K562 (cell line): ENCODE results near the gene NFE2. TPM values are rescaled to one million over a fixed set of nuclear protein-coding genes. Genes with fewer than 3 reads are reported as not detected.

Experiments used
- CSDE1 ChIP-seq, 2 experiments: fragments of 450-650 bp; IDR thresholded peaks; 2 replicates each; pipeline ENCODE4 v1.6.1; 2016; ENCODE audit warnings: mild to moderate bottlenecking in 1 of 2
- DACH1 ChIP-seq: fragments of 450-650 bp; IDR thresholded peaks from 2 replicates; pipeline ENCODE4 v1.6.1; 2018; ENCODE audit not compliant: partially characterized antibody
- DNMT1 ChIP-seq: fragments of 450-650 bp; IDR thresholded peaks from 2 replicates; pipeline ENCODE4 v1.6.1; 2016; ENCODE audit warnings: antibody characterized with exemption, mild to moderate bottlenecking
- ESRRA ChIP-seq: fragments of 450-650 bp; IDR thresholded peaks from 2 replicates; pipeline ENCODE4 v1.6.1; 2014; ENCODE audit warnings: low read depth, mild to moderate bottlenecking, moderate library complexity, borderline replicate concordance
- ETS2 ChIP-seq: IDR thresholded peaks from 2 replicates; pipeline ENCODE4 v1.6.1; 2016; ENCODE audit warnings: borderline replicate concordance, missing genetic modification characterization, mild to moderate bottlenecking, moderate library complexity, missing compliant biosample characterization; ENCODE audit not compliant: poor library complexity, severe bottlenecking
- GABPB2 ChIP-seq: fragments of 250-450 bp; sonication (Bioruptor Pico); conservative IDR thresholded peaks from 2 replicates; pipeline ENCODE4 v1.5.1; 2021; ENCODE audit warnings: mild to moderate bottlenecking
- HNRNPK ChIP-seq: fragments of 200-400 bp; formaldehyde crosslinking; IDR thresholded peaks from one replicate; pipeline ENCODE4 v1.6.1; 2018; ENCODE audit warnings: mild to moderate bottlenecking, low read depth, low read length; ENCODE audit not compliant: poor library complexity, severe bottlenecking
- MXI1 ChIP-seq: IDR thresholded peaks from 2 replicates; pipeline ENCODE4 v1.6.1; 2011; ENCODE audit warnings: low read depth, mild to moderate bottlenecking, improper control_type of control experiment, low read length
- RBM25 ChIP-seq: fragments of 200-400 bp; formaldehyde crosslinking; IDR thresholded peaks from 2 replicates; pipeline ENCODE4 v1.6.1; 2018; ENCODE audit warnings: low read length, low read depth, moderate library complexity; ENCODE audit not compliant: severe bottlenecking
- ZBED1 ChIP-seq: IDR thresholded peaks from 2 replicates; pipeline ENCODE4 v1.6.1; 2014
- ZC3H8 ChIP-seq: fragments of 450-650 bp; IDR thresholded peaks from 2 replicates; pipeline ENCODE4 v1.6.1; 2017
- ZNF184 ChIP-seq: sonication (generic); formaldehyde crosslinking; IDR thresholded peaks from 2 replicates; pipeline ENCODE4 v1.5.0; 2020; ENCODE audit warnings: missing genetic modification reagents
- ZNF347 ChIP-seq: fragments of 450-650 bp; formaldehyde crosslinking; IDR thresholded peaks from 2 replicates; pipeline ENCODE4 v1.4.0; 2020; ENCODE audit warnings: low read depth, mild to moderate bottlenecking, moderate library complexity
- ZNF507 ChIP-seq: conservative IDR thresholded peaks from 2 replicates; pipeline ENCODE4 v1.6.1; 2017; ENCODE audit warnings: missing genetic modification characterization, missing compliant biosample characterization
- ZNF696 ChIP-seq: fragments of 250-450 bp; sonication (Bioruptor Pico); conservative IDR thresholded peaks from 2 replicates; pipeline ENCODE4 v1.4.0; 2020; ENCODE audit warnings: mild to moderate bottlenecking, moderate library complexity
- ZSCAN32 ChIP-seq: fragments of 450-650 bp; formaldehyde crosslinking; IDR thresholded peaks from 2 replicates; pipeline ENCODE4 v1.4.0; 2020; ENCODE audit warnings: mild to moderate bottlenecking, moderate library complexity
- polyA plus RNA-seq, 8 experiments: library from polyadenylated mRNA; depleted of rRNA in 4 of 8; stranded (reverse) in 5 of 8; unstranded in 3 of 8; fragments of >200 nt; fragmentation: Nextera tagmentation in 2 of 8; fragmentation: Illumina TruSeq in 1 of 8; extraction: Ambion mirVana in 2 of 8; extraction: Trizol in 1 of 8; gene quantifications; 2 replicates each; pipeline versions ENCODE4 v1.2.1 to v1.2.3, GENCODE V29; 2011 to 2014; ENCODE audit warnings: inconsistent platforms in 1 of 8, missing spikeins in 1 of 8
- total RNA-seq, 7 experiments: library from RNA; depleted of rRNA in 6 of 7; stranded (reverse); fragments of >200 nt in 6 of 7; fragmentation: Illumina TruSeq in 2 of 7; extraction: Trizol in 2 of 7; gene quantifications; 2 replicates each; pipeline versions ENCODE4 v1.2.1 to v1.2.3, GENCODE V29; 2011 to 2021; ENCODE audit warnings: low replicate concordance in 1 of 7
- TF ChIP-seq, protein P1 (sequence below): sonication (generic); formaldehyde crosslinking; IDR thresholded peaks from 2 replicates; pipeline ENCODE4 v1.8.0; 2023; ENCODE audit warnings: mild to moderate bottlenecking, missing genetic modification reagents
- TF ChIP-seq, protein P2 (sequence below): fragments of 250-450 bp; sonication (Bioruptor Pico); IDR thresholded peaks from 2 replicates; pipeline ENCODE4 v1.4.0; 2020; ENCODE audit warnings: mild to moderate bottlenecking
- TF ChIP-seq, protein P3 (sequence below): fragments of 450-650 bp; formaldehyde crosslinking; IDR thresholded peaks from 2 replicates; pipeline ENCODE4 v1.4.0; 2022; ENCODE audit warnings: missing genetic modification characterization
- TF ChIP-seq, protein P4 (sequence below): sonication (generic); formaldehyde crosslinking; IDR thresholded peaks from 2 replicates; pipeline ENCODE4 v1.8.1; 2023; ENCODE audit warnings: missing genetic modification reagents, mild to moderate bottlenecking, borderline replicate concordance

NFE2 gene
- total and polyA plus RNA-seq, 9 of the 15 experiments (the other 6 are each of a cell fraction or from before 2014, with no cell fraction given), result 12.3 to 282 (median 208) TPM

DNA sequence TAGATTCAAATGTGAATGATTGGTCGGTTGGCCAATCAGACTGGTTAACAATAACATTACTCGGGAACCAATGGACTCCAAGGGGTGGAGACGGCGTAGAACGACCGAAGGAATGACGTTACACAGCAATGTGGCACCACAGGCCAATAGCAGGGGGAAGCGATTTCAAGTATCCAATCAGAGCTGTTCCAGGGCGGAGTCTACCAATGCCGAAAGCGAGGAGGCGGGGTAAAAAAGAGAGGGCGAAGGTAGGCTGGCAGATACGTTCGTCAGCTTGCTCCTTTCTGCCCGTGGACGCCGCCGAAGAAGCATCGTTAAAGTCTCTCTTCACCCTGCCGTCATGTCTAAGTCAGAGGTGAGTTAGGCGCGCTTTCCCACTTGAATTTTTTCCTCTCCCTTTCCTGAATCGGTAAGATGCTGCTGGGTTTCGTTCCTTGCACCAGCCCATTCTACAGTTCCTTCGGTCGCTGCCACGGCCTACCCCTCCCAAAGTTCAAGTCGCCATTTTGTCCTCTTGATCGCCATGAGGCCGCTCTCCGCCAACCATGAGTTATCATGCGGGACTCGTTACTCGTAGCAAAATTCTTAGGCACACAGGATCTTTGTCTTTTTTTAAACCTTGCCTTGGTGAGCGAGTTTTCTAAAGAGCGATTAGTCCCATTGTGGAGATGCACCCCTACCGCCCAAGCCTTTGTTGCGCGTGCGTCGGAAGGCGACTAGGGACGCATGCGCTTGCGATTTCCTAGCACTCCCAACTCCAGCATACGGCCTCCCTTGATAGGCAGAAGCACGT lies 20.2 kb downstream of the NFE2 start, which contains the start of gene HNRNPA1 (continued):
- TF ChIP-seq, protein P1, sequence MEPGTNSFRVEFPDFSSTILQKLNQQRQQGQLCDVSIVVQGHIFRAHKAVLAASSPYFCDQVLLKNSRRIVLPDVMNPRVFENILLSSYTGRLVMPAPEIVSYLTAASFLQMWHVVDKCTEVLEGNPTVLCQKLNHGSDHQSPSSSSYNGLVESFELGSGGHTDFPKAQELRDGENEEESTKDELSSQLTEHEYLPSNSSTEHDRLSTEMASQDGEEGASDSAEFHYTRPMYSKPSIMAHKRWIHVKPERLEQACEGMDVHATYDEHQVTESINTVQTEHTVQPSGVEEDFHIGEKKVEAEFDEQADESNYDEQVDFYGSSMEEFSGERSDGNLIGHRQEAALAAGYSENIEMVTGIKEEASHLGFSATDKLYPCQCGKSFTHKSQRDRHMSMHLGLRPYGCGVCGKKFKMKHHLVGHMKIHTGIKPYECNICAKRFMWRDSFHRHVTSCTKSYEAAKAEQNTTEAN (CRISPR knock-in tag), result no peak
- TF ChIP-seq, protein P2, sequence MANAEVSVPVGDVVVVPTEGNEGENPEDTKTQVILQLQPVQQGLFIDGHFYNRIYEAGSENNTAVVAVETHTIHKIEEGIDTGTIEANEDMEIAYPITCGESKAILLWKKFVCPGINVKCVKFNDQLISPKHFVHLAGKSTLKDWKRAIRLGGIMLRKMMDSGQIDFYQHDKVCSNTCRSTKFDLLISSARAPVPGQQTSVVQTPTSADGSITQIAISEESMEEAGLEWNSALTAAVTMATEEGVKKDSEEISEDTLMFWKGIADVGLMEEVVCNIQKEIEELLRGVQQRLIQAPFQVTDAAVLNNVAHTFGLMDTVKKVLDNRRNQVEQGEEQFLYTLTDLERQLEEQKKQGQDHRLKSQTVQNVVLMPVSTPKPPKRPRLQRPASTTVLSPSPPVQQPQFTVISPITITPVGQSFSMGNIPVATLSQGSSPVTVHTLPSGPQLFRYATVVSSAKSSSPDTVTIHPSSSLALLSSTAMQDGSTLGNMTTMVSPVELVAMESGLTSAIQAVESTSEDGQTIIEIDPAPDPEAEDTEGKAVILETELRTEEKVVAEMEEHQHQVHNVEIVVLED (CRISPR knock-in tag), result no peak; the same call in 1 of the 2 replicates
- TF ChIP-seq ZSCAN32 (no peak), HNRNPK (no peak), ETS2 (tag) (no peak), ZBED1 (peak; percentile 88; the same call in 1 of the 2 replicates), MXI1 (0 out of 2 replicates have a peak, but pooled peaks have one; percentile 49), DNMT1 (no peak), CSDE1 (IDR thresholded peaks at IDR 0.05) (peak in 1 of 2 experiments; percentile 45; a peak in 1 of 4 replicates), GABPB2 (CRISPR knock-in tag) (no peak), RBM25 (peak; percentile 98), ZNF696 (CRISPR knock-in tag) (no peak), ZNF347 (CRISPR knock-in tag) (no peak), DACH1 (no peak), ZC3H8 (no peak), ZNF507 (tag) (no peak), ESRRA (0 out of 2 replicates have a peak, but pooled peaks have one; percentile 22), ZNF184 (CRISPR knock-in tag) (no peak)
- TF ChIP-seq, protein P3, sequence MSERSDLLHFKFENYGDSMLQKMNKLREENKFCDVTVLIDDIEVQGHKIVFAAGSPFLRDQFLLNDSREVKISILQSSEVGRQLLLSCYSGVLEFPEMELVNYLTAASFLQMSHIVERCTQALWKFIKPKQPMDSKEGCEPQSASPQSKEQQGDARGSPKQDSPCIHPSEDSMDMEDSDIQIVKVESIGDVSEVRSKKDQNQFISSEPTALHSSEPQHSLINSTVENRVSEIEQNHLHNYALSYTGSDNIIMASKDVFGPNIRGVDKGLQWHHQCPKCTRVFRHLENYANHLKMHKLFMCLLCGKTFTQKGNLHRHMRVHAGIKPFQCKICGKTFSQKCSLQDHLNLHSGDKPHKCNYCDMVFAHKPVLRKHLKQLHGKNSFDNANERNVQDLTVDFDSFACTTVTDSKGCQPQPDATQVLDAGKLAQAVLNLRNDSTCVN (CRISPR knock-in tag), result peak; percentile 55; the same call in 1 of the 2 replicates
- TF ChIP-seq, protein P4, sequence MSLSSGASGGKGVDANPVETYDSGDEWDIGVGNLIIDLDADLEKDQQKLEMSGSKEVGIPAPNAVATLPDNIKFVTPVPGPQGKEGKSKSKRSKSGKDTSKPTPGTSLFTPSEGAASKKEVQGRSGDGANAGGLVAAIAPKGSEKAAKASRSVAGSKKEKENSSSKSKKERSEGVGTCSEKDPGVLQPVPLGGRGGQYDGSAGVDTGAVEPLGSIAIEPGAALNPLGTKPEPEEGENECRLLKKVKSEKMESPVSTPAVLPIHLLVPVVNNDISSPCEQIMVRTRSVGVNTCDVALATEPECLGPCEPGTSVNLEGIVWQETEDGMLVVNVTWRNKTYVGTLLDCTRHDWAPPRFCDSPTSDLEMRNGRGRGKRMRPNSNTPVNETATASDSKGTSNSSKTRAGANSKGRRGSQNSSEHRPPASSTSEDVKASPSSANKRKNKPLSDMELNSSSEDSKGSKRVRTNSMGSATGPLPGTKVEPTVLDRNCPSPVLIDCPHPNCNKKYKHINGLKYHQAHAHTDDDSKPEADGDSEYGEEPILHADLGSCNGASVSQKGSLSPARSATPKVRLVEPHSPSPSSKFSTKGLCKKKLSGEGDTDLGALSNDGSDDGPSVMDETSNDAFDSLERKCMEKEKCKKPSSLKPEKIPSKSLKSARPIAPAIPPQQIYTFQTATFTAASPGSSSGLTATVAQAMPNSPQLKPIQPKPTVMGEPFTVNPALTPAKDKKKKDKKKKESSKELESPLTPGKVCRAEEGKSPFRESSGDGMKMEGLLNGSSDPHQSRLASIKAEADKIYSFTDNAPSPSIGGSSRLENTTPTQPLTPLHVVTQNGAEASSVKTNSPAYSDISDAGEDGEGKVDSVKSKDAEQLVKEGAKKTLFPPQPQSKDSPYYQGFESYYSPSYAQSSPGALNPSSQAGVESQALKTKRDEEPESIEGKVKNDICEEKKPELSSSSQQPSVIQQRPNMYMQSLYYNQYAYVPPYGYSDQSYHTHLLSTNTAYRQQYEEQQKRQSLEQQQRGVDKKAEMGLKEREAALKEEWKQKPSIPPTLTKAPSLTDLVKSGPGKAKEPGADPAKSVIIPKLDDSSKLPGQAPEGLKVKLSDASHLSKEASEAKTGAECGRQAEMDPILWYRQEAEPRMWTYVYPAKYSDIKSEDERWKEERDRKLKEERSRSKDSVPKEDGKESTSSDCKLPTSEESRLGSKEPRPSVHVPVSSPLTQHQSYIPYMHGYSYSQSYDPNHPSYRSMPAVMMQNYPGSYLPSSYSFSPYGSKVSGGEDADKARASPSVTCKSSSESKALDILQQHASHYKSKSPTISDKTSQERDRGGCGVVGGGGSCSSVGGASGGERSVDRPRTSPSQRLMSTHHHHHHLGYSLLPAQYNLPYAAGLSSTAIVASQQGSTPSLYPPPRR (CRISPR knock-in tag), result no peak
